Keratinocyte (primary cell): ENCODE measurements around the gene KDM4B. TPM values are rescaled to one million over a fixed set of nuclear protein-coding genes. Genes with fewer than 3 reads are reported as not detected.

Experiments
- DNase-seq: peaks from one replicate; pipeline ENCODE4 v3.0.0-alpha.2; 2011; ENCODE audit warnings: low read depth, missing footprints, low spot score
- FAIRE-seq: peaks from 2 replicates; lab custom pipeline; 2011; peaks lifted over from hg19 to GRCh38; lab: Jason Lieb, UNC
- H2AFZ ChIP-seq: 2 replicates; pipeline ENCODE4 v1.6.0; 2012; ENCODE audit warnings: low read length, control low read depth, inconsistent platforms; ENCODE audit not compliant: control insufficient read depth
- H3K27ac ChIP-seq: 2 replicates; pipeline ENCODE4 v1.5.1; 2011; ENCODE audit warnings: low read length; ENCODE audit not compliant: control insufficient read depth, insufficient read depth
- H3K27me3 ChIP-seq: 3 replicates; pipeline ENCODE4 v1.6.0; 2011; ENCODE audit warnings: low read length; ENCODE audit not compliant: control insufficient read depth, insufficient read depth; ENCODE audit errors: extremely low read depth
- H3K36me3 ChIP-seq, 2 experiments: 2 replicates in 1 of 2; 3 replicates in 1 of 2; pipeline ENCODE4 v1.5.1; 2011; ENCODE audit warnings: low read length in 2 of 2, mild to moderate bottlenecking in 1 of 2; ENCODE audit not compliant: control insufficient read depth in 2 of 2, insufficient read depth in 2 of 2; ENCODE audit errors: extremely low read depth in 1 of 2
- H3K4me1 ChIP-seq: 3 replicates; pipeline ENCODE4 v1.5.1; 2011; ENCODE audit warnings: low read length; ENCODE audit not compliant: control insufficient read depth, insufficient read depth; ENCODE audit errors: extremely low read depth
- H3K4me2 ChIP-seq: 3 replicates; pipeline ENCODE4 v1.6.0; 2011; ENCODE audit warnings: low read depth, low read length; ENCODE audit not compliant: control insufficient read depth, insufficient read depth; ENCODE audit errors: extremely low read depth
- H3K4me3 ChIP-seq, 3 experiments: fragments of 200-600 bp in 1 of 3; sonication (generic) in 1 of 3; 2 replicates in 2 of 3; 3 replicates in 1 of 3; pipeline ENCODE4 v1.5.1; 2011 to 2016; ENCODE audit warnings: low read length in 3 of 3, mild to moderate bottlenecking in 3 of 3, control low read depth in 2 of 3, inconsistent platforms in 1 of 3, low read depth in 1 of 3, mixed read lengths in 1 of 3, mixed run types in 1 of 3, moderate library complexity in 1 of 3; ENCODE audit not compliant: control insufficient read depth in 2 of 3, insufficient read depth in 2 of 3; ENCODE audit errors: extremely low read depth in 1 of 3
- H3K79me2 ChIP-seq: 2 replicates; pipeline ENCODE4 v1.6.0; 2012; ENCODE audit warnings: low read length; ENCODE audit not compliant: control insufficient read depth, insufficient read depth
- H3K9ac ChIP-seq: 3 replicates; pipeline ENCODE4 v1.6.0; 2011; ENCODE audit warnings: low read length; ENCODE audit not compliant: control insufficient read depth, insufficient read depth; ENCODE audit errors: extremely low read depth
- H3K9me1 ChIP-seq: 3 replicates; pipeline ENCODE4 v1.6.0; 2011; ENCODE audit warnings: low read length; ENCODE audit not compliant: control insufficient read depth, insufficient read depth; ENCODE audit errors: extremely low read depth
- H3K9me3 ChIP-seq: 2 replicates; pipeline ENCODE4 v1.5.1; 2012; ENCODE audit warnings: low read depth, low read length; ENCODE audit not compliant: control insufficient read depth
- H4K20me1 ChIP-seq: 3 replicates; pipeline ENCODE4 v1.6.0; 2011; ENCODE audit warnings: low read length; ENCODE audit not compliant: control insufficient read depth, insufficient read depth; ENCODE audit errors: extremely low read depth
- EZH2 ChIP-seq: IDR thresholded peaks from one replicate; pipeline ENCODE4 v1.6.1; 2012; ENCODE audit warnings: inconsistent platforms, mild to moderate bottlenecking, low read length, moderate library complexity
- dilution Hi-C: fragments of 300-500 bp; cut with MboI; formaldehyde crosslinking; loops from one replicate; pipeline ENCODE4 v1.7.0; 2020; ENCODE audit warnings: low sequenced_read_pairs; ENCODE audit not compliant: extremely low pct_ligation_motif_present
- polyA plus RNA-seq, 5 experiments: library from polyadenylated mRNA; depleted of rRNA in 3 of 5; stranded (reverse) in 3 of 5; stranded (forward) in 1 of 5; unstranded in 1 of 5; fragments of >200 nt; gene quantifications; 1 replicate in 1 of 5; 2 replicates in 3 of 5; 3 replicates in 1 of 5; pipeline versions ENCODE4 v1.2.1 to v1.2.3, GENCODE V29; 2011 to 2012; ENCODE audit warnings: missing spikeins in 2 of 5, low read depth in 1 of 5, low replicate concordance in 1 of 5
- TF ChIP-seq, protein P1 (sequence below), 3 experiments: IDR thresholded peaks in 1 of 3; conservative IDR thresholded peaks in 1 of 3; optimal IDR thresholded peaks in 1 of 3; 2 replicates in 2 of 3; 3 replicates in 1 of 3; pipeline versions ENCODE3 to v1.5.1; 2011; ENCODE audit warnings: low read length in 3 of 3, mild to moderate bottlenecking in 3 of 3, moderate library complexity in 2 of 3, control low read depth in 1 of 3, inconsistent platforms in 1 of 3; ENCODE audit not compliant: insufficient read depth in 2 of 3; ENCODE audit errors: extremely low read depth in 1 of 3

The KDM4B gene
- polyA plus RNA-seq, 1 donor (not counting 4 experiments of a cell fraction or from before 2014, with no cell fraction given): 6.2 TPM

DNA sequence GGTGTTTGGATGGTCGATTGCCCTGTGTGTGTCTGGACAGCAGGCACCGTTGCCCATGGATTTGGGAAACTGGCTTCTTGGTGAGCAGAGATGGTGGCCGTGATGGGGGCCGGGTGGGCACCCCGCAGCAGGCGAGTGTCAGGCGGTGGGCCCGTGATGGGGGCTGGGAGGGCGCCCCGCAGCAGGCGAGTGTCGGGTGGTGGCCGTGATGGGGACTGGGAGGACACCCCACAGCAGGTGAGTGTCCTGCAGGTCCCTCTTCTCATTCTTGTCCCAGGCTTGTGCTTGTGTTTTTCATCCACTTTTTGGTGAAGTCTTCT is 86.5 kb downstream of the KDM4B start:
- no peaks in the 10 kb centered on the region for H4K20me1 ChIP-seq
- FAIRE-seq (no peak), DNase-seq (no peak)
- H3K9ac ChIP-seq: no peak overlapping the region
- H3K79me2 ChIP-seq: no peaks in the 10 kb centered on the region
- H3K27ac ChIP-seq: no peak overlapping the region
- no peak overlapping the region for H2AFZ ChIP-seq
- H3K4me2 ChIP-seq: no peak overlapping the region
- H3K4me1 ChIP-seq: peaks cover 4% of the 10 kb centered on the region
- H3K4me3 ChIP-seq: no peak overlapping the region
- no peaks in the 10 kb centered on the region for H3K9me3 ChIP-seq
- TF ChIP-seq, protein P1, sequence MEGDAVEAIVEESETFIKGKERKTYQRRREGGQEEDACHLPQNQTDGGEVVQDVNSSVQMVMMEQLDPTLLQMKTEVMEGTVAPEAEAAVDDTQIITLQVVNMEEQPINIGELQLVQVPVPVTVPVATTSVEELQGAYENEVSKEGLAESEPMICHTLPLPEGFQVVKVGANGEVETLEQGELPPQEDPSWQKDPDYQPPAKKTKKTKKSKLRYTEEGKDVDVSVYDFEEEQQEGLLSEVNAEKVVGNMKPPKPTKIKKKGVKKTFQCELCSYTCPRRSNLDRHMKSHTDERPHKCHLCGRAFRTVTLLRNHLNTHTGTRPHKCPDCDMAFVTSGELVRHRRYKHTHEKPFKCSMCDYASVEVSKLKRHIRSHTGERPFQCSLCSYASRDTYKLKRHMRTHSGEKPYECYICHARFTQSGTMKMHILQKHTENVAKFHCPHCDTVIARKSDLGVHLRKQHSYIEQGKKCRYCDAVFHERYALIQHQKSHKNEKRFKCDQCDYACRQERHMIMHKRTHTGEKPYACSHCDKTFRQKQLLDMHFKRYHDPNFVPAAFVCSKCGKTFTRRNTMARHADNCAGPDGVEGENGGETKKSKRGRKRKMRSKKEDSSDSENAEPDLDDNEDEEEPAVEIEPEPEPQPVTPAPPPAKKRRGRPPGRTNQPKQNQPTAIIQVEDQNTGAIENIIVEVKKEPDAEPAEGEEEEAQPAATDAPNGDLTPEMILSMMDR (optimal IDR thresholded peaks at IDR 0.05 in 1 of 3, IDR thresholded peaks at IDR 0.05 in 1 of 3, conservative IDR thresholded peaks at IDR 0.05 in 1 of 3; ENCODE audit: extremely low read depth in 1 of 3, insufficient read depth in 2 of 3, low read length in 3 of 3): no peak
- TF ChIP-seq EZH2: no peak
- peaks cover 8 to 28% of the 10 kb centered on the region in 2 experiments for H3K36me3 ChIP-seq
- H3K9me1 ChIP-seq: no peaks in the 10 kb centered on the region
- dilution Hi-C loops: no loop called here
- no peaks in the 10 kb centered on the region for H3K27me3 ChIP-seq

DNA sequence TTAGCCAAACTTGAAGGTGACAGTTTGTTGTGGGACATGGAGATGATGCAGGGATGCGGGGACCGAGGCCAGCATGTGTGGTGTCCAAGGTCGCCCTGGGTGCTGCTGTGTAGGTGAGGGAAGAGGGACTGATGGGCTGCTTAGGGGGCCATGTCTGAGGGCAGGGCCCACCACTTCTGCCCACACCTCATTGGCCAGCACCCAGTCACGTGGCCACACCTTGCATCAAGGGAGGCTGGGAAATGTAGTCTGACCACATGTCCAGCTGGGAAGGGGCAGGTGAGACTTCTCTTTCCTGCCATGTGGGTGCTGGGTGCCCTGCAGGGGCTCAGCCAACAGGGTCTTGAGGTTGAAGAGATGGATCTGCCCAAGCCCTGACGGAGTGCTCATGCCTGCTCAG is 88.9 kb downstream of the KDM4B start:
- Histone ChIP-seq H3K27me3 (no peaks in the 10 kb centered on the region), H3K9ac (no peak overlapping the region), H3K9me3 (no peaks in the 10 kb centered on the region), H3K27ac (no peak overlapping the region), H2AFZ (no peak overlapping the region), H3K36me3 (peaks cover 8 to 16% of the 10 kb centered on the region in 2 experiments), H3K4me1 (peaks cover 9% of the 10 kb centered on the region), H3K4me3 (no peak overlapping the region), H3K4me2 (no peak overlapping the region), H3K79me2 (no peaks in the 10 kb centered on the region), H3K9me1 (no peaks in the 10 kb centered on the region), H4K20me1 (no peaks in the 10 kb centered on the region)
- dilution Hi-C loops: no loop called here
- no peak for TF ChIP-seq EZH2
- TF ChIP-seq, protein P1 (optimal IDR thresholded peaks at IDR 0.05 in 1 of 3, IDR thresholded peaks at IDR 0.05 in 1 of 3, conservative IDR thresholded peaks at IDR 0.05 in 1 of 3; ENCODE audit: extremely low read depth in 1 of 3, insufficient read depth in 2 of 3, low read length in 3 of 3): no peak
- DNase-seq (no peak), FAIRE-seq (no peak)
